TTC549 (cell line): Measurements from ENCODE around the gene SPNS1.
A peak's percentile ranks its signal among the peaks of the same experiment; 100 is the strongest.
"Not testable (repeated sequence)": the region's sequence is repeated elsewhere in the genome, so short reads cannot be mapped to it uniquely, and the experiment has no call there.

ENCODE experiments used
- FAIRE-seq: peaks from 2 replicates; lab custom pipeline; 2012; peaks lifted over from hg19 to GRCh38; lab: Jason Lieb, UNC

Gene SPNS1

DNA sequence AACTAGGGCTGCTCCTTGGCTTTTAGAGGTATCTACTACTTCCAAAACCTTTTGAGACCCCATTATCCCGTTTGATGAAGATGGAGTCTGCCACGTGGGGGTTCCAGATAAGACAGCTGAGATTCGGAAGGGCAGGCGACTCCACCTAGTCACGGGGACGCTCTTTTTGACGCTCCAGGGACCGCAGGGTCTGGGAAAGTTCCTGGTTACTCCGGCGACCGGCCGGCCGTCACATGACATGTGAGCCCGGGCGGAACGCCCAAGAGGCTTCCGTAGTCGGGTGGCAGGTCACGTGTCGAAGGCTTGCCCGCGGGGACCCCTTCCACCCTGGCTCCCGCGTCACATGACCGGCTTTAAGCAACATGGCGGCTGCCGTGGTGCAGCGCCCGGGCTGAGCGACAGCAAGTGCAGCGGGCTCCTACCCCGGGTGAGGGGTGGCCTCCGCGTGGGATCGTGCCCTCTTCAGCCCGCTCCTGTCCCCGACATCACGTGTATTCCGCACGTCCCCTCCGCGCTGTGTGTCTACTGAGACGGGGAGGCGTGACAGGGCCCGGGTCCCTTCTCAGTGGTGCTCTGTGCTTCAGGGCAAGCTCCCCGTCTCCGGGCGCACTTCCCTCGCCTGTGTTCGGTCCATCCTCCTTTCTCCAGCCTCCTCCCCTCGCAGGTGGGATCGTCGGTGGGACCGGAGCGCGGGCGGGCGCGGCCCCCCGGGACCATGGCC, at the start of gene SPNS1:
TSS of gene SPNS1 (plus strand) at position 342 of the 721 bp plus-strand sequence. CDS start at position 716, 374 bp downstream.
- peak; percentile 65 for FAIRE-seq

DNA sequence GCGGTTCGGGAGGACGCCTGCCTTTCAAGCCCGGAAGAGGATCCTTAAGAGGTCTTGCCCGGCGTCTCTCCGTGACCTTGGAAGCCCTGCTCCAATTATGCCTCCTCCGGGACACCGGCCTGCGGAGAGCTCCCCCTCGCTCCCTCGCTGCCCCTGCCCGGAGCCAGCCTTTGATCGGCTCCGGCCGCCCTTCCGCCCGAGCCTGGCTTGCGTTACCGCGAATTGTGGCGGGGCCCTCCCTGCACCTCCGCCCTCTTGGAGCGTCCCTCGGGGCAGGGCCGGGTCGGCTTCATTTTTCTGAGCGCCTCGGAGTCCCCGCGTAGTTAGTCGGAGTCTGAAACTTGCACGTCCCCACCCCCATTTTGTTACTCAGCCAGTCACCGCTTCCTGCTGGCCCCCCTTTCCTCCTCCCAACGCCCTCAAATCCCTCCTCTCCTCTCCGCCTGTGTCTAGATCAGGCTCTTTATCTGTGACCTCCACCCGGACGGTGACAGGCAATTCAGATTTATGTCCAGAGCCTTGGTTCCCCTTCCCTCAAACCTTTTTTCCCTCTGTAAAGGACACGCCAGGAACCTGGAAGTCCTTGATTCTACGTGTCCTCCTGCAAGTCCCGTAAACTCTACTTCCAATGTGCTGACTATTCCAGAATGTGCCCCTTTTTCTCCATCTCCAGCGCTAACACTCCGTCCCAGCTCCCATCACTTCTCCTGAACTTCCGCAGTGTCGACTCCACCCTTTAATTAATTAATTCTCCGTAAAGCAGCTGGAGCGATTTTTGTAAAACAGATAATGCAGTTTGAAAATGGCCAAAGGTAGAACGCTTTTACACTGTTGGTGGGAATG, 49.0 kb upstream of the SPNS1 start:
- FAIRE-seq = no peak

- not testable (repeated sequence) for FAIRE-seq
These were observed 48.3 kb upstream of the SPNS1 start for GRCh38 chr16:28926284-28926683.

- FAIRE-seq = no peak
These were observed 46.8 kb upstream of the SPNS1 start for GRCh38 chr16:28927815-28928214.

DNA sequence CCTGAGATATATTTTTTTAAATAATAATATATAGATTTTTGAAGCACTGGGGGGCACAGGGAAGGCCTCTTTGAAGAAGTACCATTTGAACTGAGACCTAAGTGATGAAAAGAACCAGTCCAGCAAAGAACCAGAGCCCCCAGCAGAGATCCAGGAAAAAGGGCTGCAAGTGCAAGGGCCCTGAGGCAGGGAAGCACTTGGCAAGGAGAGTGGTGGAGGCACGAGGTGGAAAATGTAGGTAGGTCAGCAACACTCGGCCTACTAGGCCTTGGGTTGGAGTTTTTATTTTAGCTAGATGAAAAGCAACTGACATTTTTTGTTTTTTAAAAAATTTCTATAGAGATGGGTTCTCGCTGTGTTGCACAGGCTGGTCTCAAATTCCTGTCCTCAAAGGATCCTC, 44.4 kb upstream of the SPNS1 start:
- FAIRE-seq = no peak

- no peak for FAIRE-seq
These were observed 43.9 kb upstream of the SPNS1 start for GRCh38 chr16:28930652-28931051.

GRCh38 chr16:28931801-28932225, 42.8 kb upstream of the SPNS1 start, which contains the start of gene CD19:
CD19 (plus strand) TSS chr16:28931971; CDS start chr16:28932001, 30 bp downstream.
- FAIRE-seq = no peak

DNA sequence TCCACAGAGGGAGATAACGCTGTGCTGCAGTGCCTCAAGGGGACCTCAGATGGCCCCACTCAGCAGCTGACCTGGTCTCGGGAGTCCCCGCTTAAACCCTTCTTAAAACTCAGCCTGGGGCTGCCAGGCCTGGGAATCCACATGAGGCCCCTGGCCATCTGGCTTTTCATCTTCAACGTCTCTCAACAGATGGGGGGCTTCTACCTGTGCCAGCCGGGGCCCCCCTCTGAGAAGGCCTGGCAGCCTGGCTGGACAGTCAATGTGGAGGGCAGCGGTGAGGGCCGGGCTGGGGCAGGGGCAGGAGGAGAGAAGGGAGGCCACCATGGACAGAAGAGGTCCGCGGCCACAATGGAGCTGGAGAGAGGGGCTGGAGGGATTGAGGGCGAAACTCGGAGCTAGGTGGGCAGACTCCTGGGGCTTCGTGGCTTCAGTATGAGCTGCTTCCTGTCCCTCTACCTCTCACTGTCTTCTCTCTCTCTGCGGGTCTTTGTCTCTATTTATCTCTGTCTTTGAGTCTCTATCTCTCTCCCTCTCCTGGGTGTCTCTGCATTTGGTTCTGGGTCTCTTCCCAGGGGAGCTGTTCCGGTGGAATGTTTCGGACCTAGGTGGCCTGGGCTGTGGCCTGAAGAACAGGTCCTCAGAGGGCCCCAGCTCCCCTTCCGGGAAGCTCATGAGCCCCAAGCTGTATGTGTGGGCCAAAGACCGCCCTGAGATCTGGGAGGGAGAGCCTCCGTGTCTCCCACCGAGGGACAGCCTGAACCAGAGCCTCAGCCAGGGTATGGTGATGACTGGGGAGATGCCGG, 42.0 kb upstream of the SPNS1 start:
- FAIRE-seq = no peak

DNA sequence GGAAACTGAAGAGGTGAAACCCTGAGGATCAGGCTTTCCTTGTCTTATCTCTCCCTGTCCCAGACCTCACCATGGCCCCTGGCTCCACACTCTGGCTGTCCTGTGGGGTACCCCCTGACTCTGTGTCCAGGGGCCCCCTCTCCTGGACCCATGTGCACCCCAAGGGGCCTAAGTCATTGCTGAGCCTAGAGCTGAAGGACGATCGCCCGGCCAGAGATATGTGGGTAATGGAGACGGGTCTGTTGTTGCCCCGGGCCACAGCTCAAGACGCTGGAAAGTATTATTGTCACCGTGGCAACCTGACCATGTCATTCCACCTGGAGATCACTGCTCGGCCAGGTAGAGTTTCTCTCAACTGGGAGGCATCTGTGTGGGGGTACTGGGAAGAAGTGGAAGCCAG, 41.4 kb upstream of the SPNS1 start:
- FAIRE-seq = no peak

GRCh38 chr16:28935346-28935745, 39.2 kb upstream of the SPNS1 start:
- FAIRE-seq = no peak

DNA sequence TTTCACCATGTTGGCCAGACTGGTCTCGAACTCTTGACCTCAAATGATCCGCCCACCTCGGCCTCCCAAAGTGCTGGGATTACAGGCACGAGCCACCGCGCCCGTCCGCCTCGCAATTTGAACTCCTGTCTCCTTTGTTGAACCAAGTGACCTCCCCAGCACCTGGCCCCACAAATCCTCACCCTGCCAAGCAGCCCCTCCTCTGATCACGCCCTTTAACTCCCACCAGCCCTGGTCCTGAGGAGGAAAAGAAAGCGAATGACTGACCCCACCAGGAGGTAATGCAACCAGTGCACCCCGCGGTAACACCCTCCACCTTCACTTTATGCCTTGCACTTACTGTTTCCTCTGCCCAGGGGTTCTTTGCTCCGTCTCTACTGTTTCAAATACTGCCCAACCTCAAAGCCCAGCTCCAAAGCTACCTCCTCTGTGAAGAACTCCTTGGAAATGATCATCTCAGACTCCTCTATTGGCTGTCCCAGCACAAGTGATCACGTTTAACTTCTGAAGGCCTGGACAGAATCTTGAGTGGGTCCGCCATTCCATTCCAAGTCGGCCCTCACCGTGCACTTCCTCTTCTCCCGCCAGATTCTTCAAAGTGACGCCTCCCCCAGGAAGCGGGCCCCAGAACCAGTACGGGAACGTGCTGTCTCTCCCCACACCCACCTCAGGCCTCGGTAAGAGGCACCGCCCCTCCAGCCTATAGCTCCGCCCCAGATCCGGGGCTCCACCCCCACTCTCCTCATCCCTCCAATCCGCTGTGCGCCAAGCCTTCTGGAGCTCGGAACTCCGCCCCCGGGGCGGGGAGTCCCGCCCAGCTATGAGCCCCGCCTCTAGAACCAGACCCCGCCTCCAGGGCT, 38.4 kb upstream of the SPNS1 start:
- no peak for FAIRE-seq

DNA sequence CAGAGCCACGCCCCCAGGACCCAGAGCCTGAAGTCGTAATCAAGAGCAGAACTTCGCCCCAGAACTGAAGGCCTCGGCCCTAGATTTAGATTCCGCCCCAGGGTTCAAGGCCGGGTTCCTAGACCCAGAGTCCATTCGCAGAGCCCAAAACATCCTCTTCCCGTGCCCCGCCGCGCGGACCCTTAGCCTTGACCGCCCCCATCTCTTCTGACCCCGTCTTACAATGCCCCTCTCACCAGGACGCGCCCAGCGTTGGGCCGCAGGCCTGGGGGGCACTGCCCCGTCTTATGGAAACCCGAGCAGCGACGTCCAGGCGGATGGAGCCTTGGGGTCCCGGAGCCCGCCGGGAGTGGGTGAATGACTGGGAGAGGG, 37.8 kb upstream of the SPNS1 start:
- no peak for FAIRE-seq

DNA sequence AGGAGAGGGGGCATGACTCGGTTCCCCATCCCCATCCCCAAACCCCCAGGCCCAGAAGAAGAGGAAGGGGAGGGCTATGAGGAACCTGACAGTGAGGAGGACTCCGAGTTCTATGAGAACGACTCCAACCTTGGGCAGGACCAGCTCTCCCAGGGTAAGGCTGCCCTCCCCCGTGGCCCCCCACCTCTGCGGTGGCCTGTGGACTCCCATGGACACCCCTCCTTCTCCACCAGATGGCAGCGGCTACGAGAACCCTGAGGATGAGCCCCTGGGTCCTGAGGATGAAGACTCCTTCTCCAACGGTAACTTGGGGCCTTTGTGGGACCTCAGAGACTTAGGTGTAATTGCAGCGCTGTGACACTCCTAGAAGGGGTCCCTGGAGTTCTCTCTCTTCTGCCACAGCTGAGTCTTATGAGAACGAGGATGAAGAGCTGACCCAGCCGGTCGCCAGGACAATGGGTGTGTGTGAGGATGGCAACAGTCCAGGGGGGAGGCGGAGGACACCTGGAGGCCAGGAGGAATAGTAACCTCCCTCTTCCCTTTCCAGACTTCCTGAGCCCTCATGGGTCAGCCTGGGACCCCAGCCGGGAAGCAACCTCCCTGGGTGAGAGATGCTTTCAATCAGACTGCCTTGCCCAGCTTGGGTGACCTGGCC, 37.2 kb upstream of the SPNS1 start:
- FAIRE-seq = no peak

- FAIRE-seq = no peak
These were observed 35.9 kb upstream of the SPNS1 start for GRCh38 chr16:28938721-28939120.

- FAIRE-seq = not testable (repeated sequence)
These were observed 34.8 kb upstream of the SPNS1 start for GRCh38 chr16:28939825-28940224.

DNA sequence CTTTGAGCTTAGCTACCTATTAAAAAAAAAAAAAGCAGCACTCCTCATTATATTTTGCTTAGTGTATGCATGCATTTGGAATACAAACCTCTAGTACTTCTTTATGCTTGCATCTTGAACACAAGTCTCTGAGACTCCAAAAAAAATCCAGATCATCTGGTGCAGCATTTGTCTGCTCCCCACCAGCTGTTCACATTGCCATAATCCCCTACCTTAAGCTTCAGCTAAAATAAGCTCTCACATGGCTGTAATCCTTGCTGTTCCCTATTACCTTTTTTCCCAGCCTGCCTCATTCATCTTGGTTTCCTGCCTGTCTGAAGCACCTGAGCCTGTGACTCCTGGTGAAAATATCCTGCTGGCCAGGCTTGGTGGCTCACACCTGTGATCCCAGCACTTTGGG, 31.3 kb upstream of the SPNS1 start:
- FAIRE-seq = no peak

DNA sequence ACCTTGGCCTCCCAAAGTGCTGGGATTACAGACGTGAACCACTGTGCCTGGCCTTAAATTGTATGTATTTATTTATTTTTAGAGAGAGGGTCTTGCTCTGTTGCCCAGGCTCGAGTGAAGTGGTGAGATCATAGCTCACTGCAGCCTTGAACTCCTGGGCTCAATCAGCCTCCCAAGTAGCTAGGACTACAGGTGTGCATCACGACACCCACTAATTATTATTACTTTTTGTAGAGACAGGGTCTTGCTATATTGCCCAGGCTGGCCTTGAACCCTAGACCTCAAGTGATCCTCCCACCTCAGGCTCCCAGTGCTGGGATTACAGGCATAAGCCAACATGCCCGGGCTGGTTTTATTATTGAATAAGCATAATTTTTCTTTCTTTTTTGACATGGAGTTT, 27.9 kb upstream of the SPNS1 start:
- no peak for FAIRE-seq

- peak; percentile 92 for FAIRE-seq
These were observed 23.7 kb upstream of the SPNS1 start, which contains the start of gene NFATC2IP for GRCh38 chr16:28950648-28951409. NFATC2IP (plus strand) TSS chr16:28950937; CDS start chr16:28951012, 75 bp downstream.

DNA sequence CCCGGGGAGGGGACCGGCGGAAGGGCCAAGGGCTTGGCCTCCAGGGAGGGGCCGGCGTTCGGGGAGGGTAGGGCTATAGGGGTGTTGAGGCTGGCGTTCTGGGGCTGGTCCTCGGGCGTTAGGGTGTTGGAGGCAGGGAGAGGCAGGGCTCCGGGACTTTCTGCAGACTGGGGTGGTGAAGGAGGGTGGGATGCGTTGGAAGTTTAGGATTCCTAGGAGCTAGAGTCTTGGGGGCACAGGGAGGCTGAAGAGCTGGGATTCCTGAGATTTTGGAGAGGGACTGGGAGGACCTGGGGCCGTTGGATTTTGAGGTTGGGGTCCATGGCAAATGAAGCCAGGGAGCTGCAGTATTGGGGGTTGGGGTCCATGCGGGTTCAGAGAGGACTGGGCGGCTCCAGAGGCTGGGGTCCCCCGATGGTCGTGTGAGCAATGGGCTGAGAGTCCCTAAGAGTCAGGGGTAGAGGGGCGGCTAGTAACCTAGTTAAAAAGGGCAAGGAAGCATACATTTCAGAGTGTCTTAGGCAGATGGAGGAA, 23.1 kb upstream of the SPNS1 start:
- no peak for FAIRE-seq

DNA sequence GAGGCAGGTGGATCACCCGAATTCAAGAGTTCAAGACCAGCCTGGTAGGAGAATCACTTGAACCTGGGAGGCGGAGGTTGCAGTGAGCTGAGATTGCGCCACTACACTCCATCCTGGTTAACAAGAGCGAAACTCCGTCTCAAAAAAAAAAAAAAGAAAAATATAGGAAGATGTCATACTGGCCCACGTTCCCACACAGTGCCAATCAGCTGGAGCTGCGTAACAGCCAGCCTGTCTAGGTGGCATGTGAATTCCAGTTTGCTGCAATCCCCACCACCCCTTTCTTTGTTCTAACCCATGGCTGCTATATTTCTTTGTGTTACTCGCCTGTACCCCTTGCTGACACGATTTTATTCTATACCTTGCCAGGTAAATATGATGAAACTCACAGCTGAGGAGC, 16.4 kb upstream of the SPNS1 start:
- FAIRE-seq = no peak
